HepG2 (cell line): ENCODE data around the gene BMERB1. TPM values are rescaled to one million over a fixed set of nuclear protein-coding genes. Genes with fewer than 3 reads are reported as not detected.

Source experiments
- HNRNPLL ChIP-seq: fragments of 200-400 bp; formaldehyde crosslinking; IDR thresholded peaks from 2 replicates; pipeline ENCODE4 v1.6.1; 2017; ENCODE audit warnings: mild to moderate bottlenecking, low read depth, low read length; ENCODE audit not compliant: poor library complexity, severe bottlenecking
- MAFG ChIP-seq: sonication (generic); formaldehyde crosslinking; IDR thresholded peaks from 2 replicates; pipeline ENCODE4 v1.5.1; 2020; ENCODE audit warnings: mild to moderate bottlenecking, missing genetic modification reagents
- MIER3 ChIP-seq: IDR thresholded peaks from 2 replicates; pipeline ENCODE4 v1.6.1; 2016; ENCODE audit warnings: missing compliant biosample characterization, borderline replicate concordance
- MIXL1 ChIP-seq: IDR thresholded peaks from 2 replicates; pipeline ENCODE4 v1.6.1; 2016
- MTF2 ChIP-seq: sonication (generic); formaldehyde crosslinking; IDR thresholded peaks from 2 replicates; pipeline ENCODE4 v1.5.0; 2020; ENCODE audit warnings: missing genetic modification reagents, borderline replicate concordance
- MXD3 ChIP-seq: IDR thresholded peaks from 2 replicates; pipeline ENCODE4 v1.6.1; 2016; ENCODE audit warnings: mild to moderate bottlenecking, missing biosample characterization, missing genetic modification reagents
- SMAD9 ChIP-seq: sonication (generic); formaldehyde crosslinking; IDR thresholded peaks from 2 replicates; pipeline ENCODE4 v1.5.1; 2020; ENCODE audit warnings: mild to moderate bottlenecking, missing genetic modification reagents
- SRSF4 ChIP-seq: fragments of 200-400 bp; formaldehyde crosslinking; IDR thresholded peaks from one replicate; pipeline ENCODE4 v1.6.1; 2018; ENCODE audit warnings: mild to moderate bottlenecking, low read depth, low read length, moderate library complexity; ENCODE audit not compliant: poor library complexity, severe bottlenecking
- TOPORS ChIP-seq: sonication (generic); formaldehyde crosslinking; IDR thresholded peaks from 2 replicates; pipeline ENCODE4 v1.8.0; 2023; ENCODE audit warnings: mild to moderate bottlenecking, missing genetic modification reagents
- ZNF17 ChIP-seq: sonication (generic); formaldehyde crosslinking; IDR thresholded peaks from 2 replicates; pipeline ENCODE4 v1.5.0; 2020; ENCODE audit warnings: mild to moderate bottlenecking, missing genetic modification reagents
- ZNF224 ChIP-seq: sonication (generic); formaldehyde crosslinking; IDR thresholded peaks from 2 replicates; pipeline ENCODE4 v1.5.0; 2020; ENCODE audit warnings: mild to moderate bottlenecking, missing genetic modification reagents
- ZNF274 ChIP-seq: sonication (generic); formaldehyde crosslinking; IDR thresholded peaks from 2 replicates; pipeline ENCODE4 v1.5.1; 2020; ENCODE audit warnings: mild to moderate bottlenecking, missing genetic modification reagents
- ZNF343 ChIP-seq: sonication (generic); formaldehyde crosslinking; IDR thresholded peaks from 2 replicates; pipeline ENCODE4 v1.4.0; 2020; ENCODE audit warnings: mild to moderate bottlenecking, missing genetic modification reagents
- ZNF501 ChIP-seq: sonication (generic); formaldehyde crosslinking; IDR thresholded peaks from 2 replicates; pipeline ENCODE4 v1.5.1; 2020; ENCODE audit warnings: mild to moderate bottlenecking, moderate library complexity, missing genetic modification reagents
- polyA plus RNA-seq, 8 experiments: library from polyadenylated mRNA; depleted of rRNA in 3 of 8; stranded (reverse) in 7 of 8; unstranded in 1 of 8; fragments of >200 nt; fragmentation: Illumina TruSeq in 4 of 8; extraction: Trizol in 4 of 8; gene quantifications; 2 replicates each; pipeline versions ENCODE4 v1.2.1 to v1.2.3, GENCODE V29; 2011 to 2016; ENCODE audit warnings: low read depth in 4 of 8, missing spikeins in 1 of 8, mixed read lengths in 1 of 8; ENCODE audit not compliant: insufficient read depth in 1 of 8
- total RNA-seq, 5 experiments: library from RNA; depleted of rRNA; stranded (reverse); fragments of >200 nt; fragmentation: Illumina TruSeq; extraction: Trizol; gene quantifications; 2 replicates each; pipeline ENCODE4 v1.2.3, GENCODE V29; 2016; ENCODE audit warnings: low read depth in 1 of 5
- TF ChIP-seq, protein P1 (sequence below): sonication (generic); formaldehyde crosslinking; IDR thresholded peaks from 2 replicates; pipeline ENCODE4 v1.4.0; 2020; ENCODE audit warnings: missing genetic modification reagents
- TF ChIP-seq, protein P2 (sequence below): sonication (generic); formaldehyde crosslinking; IDR thresholded peaks from 2 replicates; pipeline ENCODE4 v1.4.0; 2020; ENCODE audit warnings: missing genetic modification reagents
- TF ChIP-seq, protein P3 (sequence below): IDR thresholded peaks from 2 replicates; pipeline ENCODE4 v1.6.1; 2016; ENCODE audit warnings: mild to moderate bottlenecking
- TF ChIP-seq, protein P4 (sequence below): sonication (generic); formaldehyde crosslinking; IDR thresholded peaks from 2 replicates; pipeline ENCODE4 v1.5.0; 2020; ENCODE audit warnings: missing genetic modification reagents
- TF ChIP-seq, protein P5 (sequence below): sonication (generic); formaldehyde crosslinking; IDR thresholded peaks from 2 replicates; pipeline ENCODE4 v1.4.0; 2020; ENCODE audit warnings: mild to moderate bottlenecking, missing genetic modification reagents

Gene BMERB1
- total and polyA plus RNA-seq, 2 of the 13 experiments (the other 11 are each of a cell fraction or from before 2014, with no cell fraction given): 1.4 TPM

- no peak for TF ChIP-seq HNRNPLL
- no peak for TF ChIP-seq ZNF17 (CRISPR knock-in tag)
- peak; percentile 14; the same call in 1 of the 2 replicates for TF ChIP-seq MXD3
- TF ChIP-seq ZNF343 (CRISPR knock-in tag): no peak
- TF ChIP-seq MAFG (CRISPR knock-in tag): no peak
- TF ChIP-seq ZNF274 (CRISPR knock-in tag): no peak
- no peak for TF ChIP-seq MIER3
- no peak for TF ChIP-seq SMAD9 (CRISPR knock-in tag)
- no peak for TF ChIP-seq SRSF4
- TF ChIP-seq, protein P1, sequence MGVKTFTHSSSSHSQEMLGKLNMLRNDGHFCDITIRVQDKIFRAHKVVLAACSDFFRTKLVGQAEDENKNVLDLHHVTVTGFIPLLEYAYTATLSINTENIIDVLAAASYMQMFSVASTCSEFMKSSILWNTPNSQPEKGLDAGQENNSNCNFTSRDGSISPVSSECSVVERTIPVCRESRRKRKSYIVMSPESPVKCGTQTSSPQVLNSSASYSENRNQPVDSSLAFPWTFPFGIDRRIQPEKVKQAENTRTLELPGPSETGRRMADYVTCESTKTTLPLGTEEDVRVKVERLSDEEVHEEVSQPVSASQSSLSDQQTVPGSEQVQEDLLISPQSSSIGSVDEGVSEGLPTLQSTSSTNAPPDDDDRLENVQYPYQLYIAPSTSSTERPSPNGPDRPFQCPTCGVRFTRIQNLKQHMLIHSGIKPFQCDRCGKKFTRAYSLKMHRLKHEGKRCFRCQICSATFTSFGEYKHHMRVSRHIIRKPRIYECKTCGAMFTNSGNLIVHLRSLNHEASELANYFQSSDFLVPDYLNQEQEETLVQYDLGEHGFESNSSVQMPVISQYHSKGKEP (CRISPR knock-in tag): no peak
- TF ChIP-seq ZNF501 (CRISPR knock-in tag): peak; percentile 32; the same call in 1 of the 2 replicates
- TF ChIP-seq ZNF224 (CRISPR knock-in tag): no peak
- TF ChIP-seq, protein P2, sequence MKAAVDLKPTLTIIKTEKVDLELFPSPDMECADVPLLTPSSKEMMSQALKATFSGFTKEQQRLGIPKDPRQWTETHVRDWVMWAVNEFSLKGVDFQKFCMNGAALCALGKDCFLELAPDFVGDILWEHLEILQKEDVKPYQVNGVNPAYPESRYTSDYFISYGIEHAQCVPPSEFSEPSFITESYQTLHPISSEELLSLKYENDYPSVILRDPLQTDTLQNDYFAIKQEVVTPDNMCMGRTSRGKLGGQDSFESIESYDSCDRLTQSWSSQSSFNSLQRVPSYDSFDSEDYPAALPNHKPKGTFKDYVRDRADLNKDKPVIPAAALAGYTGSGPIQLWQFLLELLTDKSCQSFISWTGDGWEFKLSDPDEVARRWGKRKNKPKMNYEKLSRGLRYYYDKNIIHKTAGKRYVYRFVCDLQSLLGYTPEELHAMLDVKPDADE (CRISPR knock-in tag): no peak
- TF ChIP-seq, protein P3, sequence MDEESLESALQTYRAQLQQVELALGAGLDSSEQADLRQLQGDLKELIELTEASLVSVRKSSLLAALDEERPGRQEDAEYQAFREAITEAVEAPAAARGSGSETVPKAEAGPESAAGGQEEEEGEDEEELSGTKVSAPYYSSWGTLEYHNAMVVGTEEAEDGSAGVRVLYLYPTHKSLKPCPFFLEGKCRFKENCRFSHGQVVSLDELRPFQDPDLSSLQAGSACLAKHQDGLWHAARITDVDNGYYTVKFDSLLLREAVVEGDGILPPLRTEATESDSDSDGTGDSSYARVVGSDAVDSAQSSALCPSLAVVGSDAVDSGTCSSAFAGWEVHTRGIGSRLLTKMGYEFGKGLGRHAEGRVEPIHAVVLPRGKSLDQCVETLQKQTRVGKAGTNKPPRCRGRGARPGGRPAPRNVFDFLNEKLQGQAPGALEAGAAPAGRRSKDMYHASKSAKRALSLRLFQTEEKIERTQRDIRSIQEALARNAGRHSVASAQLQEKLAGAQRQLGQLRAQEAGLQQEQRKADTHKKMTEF (CRISPR knock-in tag): 0 out of 2 replicates have a peak, but pooled peaks have one; percentile 11
- TF ChIP-seq MIXL1: no peak
- TF ChIP-seq, protein P4, sequence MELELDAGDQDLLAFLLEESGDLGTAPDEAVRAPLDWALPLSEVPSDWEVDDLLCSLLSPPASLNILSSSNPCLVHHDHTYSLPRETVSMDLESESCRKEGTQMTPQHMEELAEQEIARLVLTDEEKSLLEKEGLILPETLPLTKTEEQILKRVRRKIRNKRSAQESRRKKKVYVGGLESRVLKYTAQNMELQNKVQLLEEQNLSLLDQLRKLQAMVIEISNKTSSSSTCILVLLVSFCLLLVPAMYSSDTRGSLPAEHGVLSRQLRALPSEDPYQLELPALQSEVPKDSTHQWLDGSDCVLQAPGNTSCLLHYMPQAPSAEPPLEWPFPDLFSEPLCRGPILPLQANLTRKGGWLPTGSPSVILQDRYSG: no peak
- 0 out of 2 replicates have a peak, but pooled peaks have one; percentile 28 for TF ChIP-seq MTF2 (CRISPR knock-in tag)
- no peak for TF ChIP-seq TOPORS (CRISPR knock-in tag)
- TF ChIP-seq, protein P5, sequence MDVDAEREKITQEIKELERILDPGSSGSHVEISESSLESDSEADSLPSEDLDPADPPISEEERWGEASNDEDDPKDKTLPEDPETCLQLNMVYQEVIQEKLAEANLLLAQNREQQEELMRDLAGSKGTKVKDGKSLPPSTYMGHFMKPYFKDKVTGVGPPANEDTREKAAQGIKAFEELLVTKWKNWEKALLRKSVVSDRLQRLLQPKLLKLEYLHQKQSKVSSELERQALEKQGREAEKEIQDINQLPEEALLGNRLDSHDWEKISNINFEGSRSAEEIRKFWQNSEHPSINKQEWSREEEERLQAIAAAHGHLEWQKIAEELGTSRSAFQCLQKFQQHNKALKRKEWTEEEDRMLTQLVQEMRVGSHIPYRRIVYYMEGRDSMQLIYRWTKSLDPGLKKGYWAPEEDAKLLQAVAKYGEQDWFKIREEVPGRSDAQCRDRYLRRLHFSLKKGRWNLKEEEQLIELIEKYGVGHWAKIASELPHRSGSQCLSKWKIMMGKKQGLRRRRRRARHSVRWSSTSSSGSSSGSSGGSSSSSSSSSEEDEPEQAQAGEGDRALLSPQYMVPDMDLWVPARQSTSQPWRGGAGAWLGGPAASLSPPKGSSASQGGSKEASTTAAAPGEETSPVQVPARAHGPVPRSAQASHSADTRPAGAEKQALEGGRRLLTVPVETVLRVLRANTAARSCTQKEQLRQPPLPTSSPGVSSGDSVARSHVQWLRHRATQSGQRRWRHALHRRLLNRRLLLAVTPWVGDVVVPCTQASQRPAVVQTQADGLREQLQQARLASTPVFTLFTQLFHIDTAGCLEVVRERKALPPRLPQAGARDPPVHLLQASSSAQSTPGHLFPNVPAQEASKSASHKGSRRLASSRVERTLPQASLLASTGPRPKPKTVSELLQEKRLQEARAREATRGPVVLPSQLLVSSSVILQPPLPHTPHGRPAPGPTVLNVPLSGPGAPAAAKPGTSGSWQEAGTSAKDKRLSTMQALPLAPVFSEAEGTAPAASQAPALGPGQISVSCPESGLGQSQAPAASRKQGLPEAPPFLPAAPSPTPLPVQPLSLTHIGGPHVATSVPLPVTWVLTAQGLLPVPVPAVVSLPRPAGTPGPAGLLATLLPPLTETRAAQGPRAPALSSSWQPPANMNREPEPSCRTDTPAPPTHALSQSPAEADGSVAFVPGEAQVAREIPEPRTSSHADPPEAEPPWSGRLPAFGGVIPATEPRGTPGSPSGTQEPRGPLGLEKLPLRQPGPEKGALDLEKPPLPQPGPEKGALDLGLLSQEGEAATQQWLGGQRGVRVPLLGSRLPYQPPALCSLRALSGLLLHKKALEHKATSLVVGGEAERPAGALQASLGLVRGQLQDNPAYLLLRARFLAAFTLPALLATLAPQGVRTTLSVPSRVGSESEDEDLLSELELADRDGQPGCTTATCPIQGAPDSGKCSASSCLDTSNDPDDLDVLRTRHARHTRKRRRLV (CRISPR knock-in tag): no peak
These were observed 952 bp downstream of the BMERB1 start (continued) for GRCh38 chr16:15435216-15435864.
